Measurements from ENCODE around the gene SLC25A45. TPM values are rescaled to one million over a fixed set of nuclear protein-coding genes. Genes with fewer than 3 reads are reported as not detected.

Gene SLC25A45
- polyA plus RNA-seq, 2 of the 4 experiments (the other 2 are of a cell fraction): 3.1 to 8.1 TPM

GRCh38 chr11:65421794-65422632, 39.6 kb upstream of the SLC25A45 start (continued):
- TF ChIP-seq MAX (IDR thresholded peaks at IDR 0.05): peak; percentile 90; the same call in 1 of the 2 replicates
- TF ChIP-seq HOXB5 (CRISPR knock-in tag; IDR thresholded peaks at IDR 0.05): peak; percentile 76
- TF ChIP-seq JUN (IDR thresholded peaks at IDR 0.05): no peak

- peaks cover 45% of the 10 kb centered on the region for H3K4me1 ChIP-seq
- H3K4me2 ChIP-seq: peak overlapping the region; percentile 89
- peak overlapping the region; percentile 95 for H3K4me3 ChIP-seq
- POLR2A ChIA-PET: interaction anchor here (0.5 to 17.5 kb wide), 17 partner anchors 5 to 194 kb away, joined by 3 to 756 read pairs (median 6); partner anchors contain the start of genes FRMD8, MALAT1, NEAT1 and PCNX3
- H3K27ac ChIP-seq: peak overlapping the region; percentile 97 to 100
- CTCF ChIA-PET: interaction anchor here (7.9 to 17.0 kb wide), 2 partner anchors 37 to 89 kb away, joined by 159 to 208 read pairs; partner anchors contain the start of genes FRMD8 and SLC25A45
- WGBS (ENCODE audit: missing lambda C conversion rate): 2% methylated on average over 15 of the region's 15 CpGs
- FAIRE-seq: no peak
- H3K9me3 ChIP-seq: no peaks in the 10 kb centered on the region
- peak; percentile 79 to 97 for DNase-seq (ENCODE audit: low read depth in 1 of 2, low spot score in 1 of 2)
- ATAC-seq: peak; percentile 22 to 25
- peak; percentile 77 for TF ChIP-seq FOXS1 (CRISPR knock-in tag; IDR thresholded peaks at IDR 0.05)
- TF ChIP-seq HMGXB4 (CRISPR knock-in tag; IDR thresholded peaks at IDR 0.05; ENCODE audit: borderline replicate concordance): peak; percentile 89; the same call in 1 of the 2 replicates
- peak; percentile 87 for TF ChIP-seq MAX (IDR thresholded peaks at IDR 0.05)
- no peak for TF ChIP-seq PHF8 (IDR thresholded peaks at IDR 0.05; ENCODE audit: borderline replicate concordance, low read depth)
- TF ChIP-seq HOXB5 (CRISPR knock-in tag; IDR thresholded peaks at IDR 0.05): peak; percentile 89
- peak; percentile 43 for TF ChIP-seq POLR2A (IDR thresholded peaks at IDR 0.05; ENCODE audit: low read length)
- no peak for TF ChIP-seq CHD4 (IDR thresholded peaks at IDR 0.05; ENCODE audit: borderline replicate concordance)
- TF ChIP-seq FOSL2 (IDR thresholded peaks at IDR 0.05): peak; percentile 72; the same call in 1 of the 2 replicates
- peak; percentile 94 for TF ChIP-seq FOSL2 (CRISPR knock-in tag; IDR thresholded peaks at IDR 0.05)
- peak; percentile 17 for TF ChIP-seq CHD2 (IDR thresholded peaks at IDR 0.05; ENCODE audit: low read length, partially characterized antibody)
- TF ChIP-seq CTCF (IDR thresholded peaks at IDR 0.05): no peak
- TF ChIP-seq JUN (IDR thresholded peaks at IDR 0.05): peak; percentile 86 to 91; a peak in 4 of 5 replicates
- peak; percentile 90; the same call in 1 of the 2 replicates for TF ChIP-seq POLR2AphosphoS2 (conservative IDR thresholded peaks at IDR 0.05; ENCODE audit: low read length)
- TF ChIP-seq GATA3 (IDR thresholded peaks at IDR 0.05; ENCODE audit: borderline replicate concordance): peak; percentile 52; the same call in 1 of the 2 replicates
- no peak for TF ChIP-seq NPAS2 (CRISPR knock-in tag; IDR thresholded peaks at IDR 0.05; ENCODE audit: borderline replicate concordance)
- TF ChIP-seq HOXA7 (CRISPR knock-in tag; IDR thresholded peaks at IDR 0.05): peak; percentile 94
- peak; percentile 92 for TF ChIP-seq TFCP2L1 (CRISPR knock-in tag; IDR thresholded peaks at IDR 0.05)
- no peak for TF ChIP-seq KDM1A (IDR thresholded peaks at IDR 0.05; ENCODE audit: low read depth)
- no peak for TF ChIP-seq RFX5 (IDR thresholded peaks at IDR 0.05)
- no peak for TF ChIP-seq HES2 (IDR thresholded peaks at IDR 0.05)
- TF ChIP-seq MAFK (IDR thresholded peaks at IDR 0.05; ENCODE audit: partially characterized antibody): no peak
- no peak for TF ChIP-seq NFE2L2 (conservative IDR thresholded peaks at IDR 0.05; ENCODE audit: low read length)
- no peak for TF ChIP-seq KDM5A (IDR thresholded peaks at IDR 0.05)
- TF ChIP-seq USF2 (IDR thresholded peaks at IDR 0.05): peak; percentile 50; the same call in 1 of the 2 replicates
- TF ChIP-seq ZSCAN20 (CRISPR knock-in tag; IDR thresholded peaks at IDR 0.05): no peak
- TF ChIP-seq SREBF2 (IDR thresholded peaks at IDR 0.05): no peak
- TF ChIP-seq RNF2 (IDR thresholded peaks at IDR 0.05; ENCODE audit: borderline replicate concordance, low read depth): no peak
- TF ChIP-seq ZNF302 (CRISPR knock-in tag; IDR thresholded peaks at IDR 0.05): 0 out of 2 replicates have a peak, but pooled peaks have one; percentile 45
- TF ChIP-seq EHF (CRISPR knock-in tag; IDR thresholded peaks at IDR 0.05): peak; percentile 10; the same call in 1 of the 2 replicates
- peak; percentile 93 for TF ChIP-seq ESRRA (IDR thresholded peaks at IDR 0.05; ENCODE audit: borderline replicate concordance, low read length)
Observed at GRCh38 chr11:65420979-65421793, 38.7 kb upstream of the SLC25A45 start.

Measured in A549 (cell line).